HG03039 (cell line): Measurements from ENCODE around the gene KCNT2.
"Not testable (repeated sequence)": the region's sequence is repeated elsewhere in the genome, so short reads cannot be mapped to it uniquely, and the experiment has no call there.

Experiments used
- ATAC-seq: cut with Tn5 transposase; IDR thresholded peaks from one replicate; pipeline ENCODE4 v1.9.1; 2021; ENCODE audit warnings: mild to moderate bottlenecking, moderate library complexity; ENCODE audit not compliant: unreplicated experiment

The KCNT2 gene

GRCh38 chr1:196355206-196355786 lies 252.9 kb downstream of the KCNT2 start:
- ATAC-seq: no peak

GRCh38 chr1:196344453-196344852 lies 263.8 kb downstream of the KCNT2 start:
- ATAC-seq: no peak

DNA sequence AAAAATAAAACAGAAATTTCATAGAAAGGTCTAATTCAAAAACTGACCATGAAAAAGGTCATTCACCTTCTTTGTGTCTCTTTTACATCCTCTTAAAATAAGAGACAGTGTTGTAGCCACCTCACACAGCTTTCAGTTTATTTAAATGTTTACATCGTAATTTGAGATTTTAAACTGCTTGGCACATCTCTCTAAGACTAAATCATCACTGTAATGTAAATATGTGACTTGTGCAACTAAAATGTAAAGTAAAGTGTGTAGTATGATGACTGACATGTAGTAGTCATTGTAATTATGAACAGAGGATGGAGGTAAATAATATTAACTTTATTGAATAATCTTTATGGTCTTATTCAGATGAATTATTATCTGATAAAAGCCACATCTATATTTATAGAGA lies 283.9 kb downstream of the KCNT2 start:
- ATAC-seq: no peak

DNA sequence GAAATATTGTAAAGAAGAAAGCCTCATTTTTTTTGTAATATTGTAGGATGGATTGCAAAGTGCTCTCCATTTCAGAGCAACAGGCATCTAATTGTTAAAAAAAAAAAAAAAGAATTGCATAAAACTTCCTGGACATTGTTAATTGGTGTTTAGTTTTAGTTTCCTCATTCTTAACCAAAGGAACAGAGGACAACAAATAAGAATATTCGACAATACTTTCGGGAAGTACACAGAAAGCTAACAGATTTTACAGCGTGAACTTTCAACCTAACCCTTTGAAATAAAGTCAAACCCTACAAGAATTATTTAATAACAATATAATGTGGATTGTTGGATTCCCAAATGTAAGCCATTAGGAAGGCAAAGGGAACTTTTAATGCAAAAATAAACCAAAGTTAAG lies 284.4 kb downstream of the KCNT2 start:
- no peak for ATAC-seq

GRCh38 chr1:196319301-196319700 lies 288.9 kb downstream of the KCNT2 start:
- ATAC-seq: no peak

DNA sequence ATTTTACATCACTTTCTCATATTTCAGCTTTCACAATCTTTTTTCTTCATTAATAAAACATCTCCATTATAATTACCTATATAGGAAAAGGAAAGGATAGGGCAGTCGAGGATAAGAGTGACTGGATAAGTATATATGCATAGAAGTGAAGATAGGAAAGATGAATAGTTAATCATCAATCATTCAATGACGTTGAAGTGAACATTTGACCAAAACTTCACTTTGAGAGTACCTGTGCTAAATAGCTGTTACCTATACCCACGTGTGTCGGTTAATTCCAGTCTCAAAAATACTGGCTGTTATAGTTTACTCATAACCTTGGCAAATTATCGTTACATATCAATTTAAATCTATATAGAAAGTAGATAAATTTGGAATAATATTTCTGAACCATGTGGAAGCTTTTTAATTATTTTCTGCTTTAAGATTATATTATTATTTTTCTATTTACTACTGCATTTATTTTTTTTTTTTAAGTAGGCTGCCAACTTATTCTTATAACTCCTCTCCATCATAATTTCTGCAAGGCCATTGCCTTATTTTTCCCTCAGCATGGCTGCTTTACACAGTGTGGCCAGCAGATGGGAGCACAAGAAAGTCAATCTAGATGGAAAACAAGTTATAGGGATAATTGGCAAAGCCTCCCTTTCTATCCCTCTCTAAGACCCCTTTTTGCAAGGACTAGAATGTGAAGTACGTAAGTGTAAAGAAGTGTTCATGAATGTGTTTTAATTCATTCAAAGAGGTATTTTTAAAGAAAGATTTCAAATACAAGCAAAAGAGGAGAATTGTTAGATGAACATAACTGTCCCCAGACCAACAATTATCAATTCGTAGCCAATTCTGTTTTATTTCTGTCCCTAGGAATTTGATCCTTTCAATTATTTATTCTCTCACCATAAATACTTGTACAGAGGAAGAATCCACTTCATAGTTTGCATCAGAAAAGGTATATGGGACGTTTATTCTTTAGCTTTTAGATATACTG lies 290.4 kb downstream of the KCNT2 start:
- ATAC-seq: no peak

GRCh38 chr1:196312739-196313138 lies 295.5 kb downstream of the KCNT2 start:
- no peak for ATAC-seq

GRCh38 chr1:196309386-196309785 lies 298.9 kb downstream of the KCNT2 start:
- ATAC-seq: no peak

DNA sequence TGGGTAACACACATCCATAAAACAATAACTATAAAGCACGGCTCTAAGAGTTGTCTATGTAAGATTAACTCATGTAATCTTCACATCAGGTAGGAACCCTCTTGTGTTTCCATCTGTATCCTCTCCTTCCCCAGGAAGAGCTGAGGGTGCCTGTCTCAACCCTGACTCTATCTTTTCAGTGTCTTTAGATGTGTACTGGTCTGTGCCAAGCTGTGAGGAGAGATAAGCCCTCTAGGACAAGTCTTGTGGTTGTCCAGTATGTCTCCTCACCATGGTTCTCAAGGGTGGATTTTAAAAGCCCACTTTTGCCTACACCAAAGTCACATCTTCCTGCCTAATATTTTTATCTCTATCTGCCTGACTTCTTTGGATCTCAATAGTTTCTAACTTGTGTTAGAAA lies 300.1 kb downstream of the KCNT2 start:
- no peak for ATAC-seq

GRCh38 chr1:196306421-196306820 lies 301.8 kb downstream of the KCNT2 start:
- ATAC-seq: no peak

DNA sequence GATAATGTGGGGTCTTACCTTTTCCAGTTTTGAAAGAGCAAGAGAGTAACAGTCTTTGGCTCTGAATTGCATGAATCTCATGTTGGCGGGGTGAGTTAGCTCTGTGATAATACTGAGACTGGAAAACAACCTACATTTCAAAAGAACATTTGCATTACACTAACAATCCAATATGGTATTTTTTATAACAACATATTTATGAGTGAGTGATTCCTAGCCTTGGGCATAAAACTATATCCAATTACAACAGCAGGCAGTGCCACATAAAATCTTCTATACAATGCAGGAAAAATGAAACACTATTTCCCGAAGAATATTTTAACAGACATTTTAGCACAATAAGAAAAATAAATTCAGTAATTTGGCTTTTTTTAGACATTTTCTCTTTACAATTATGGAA lies 303.0 kb downstream of the KCNT2 start:
- ATAC-seq: no peak

GRCh38 chr1:196302981-196303380 lies 305.3 kb downstream of the KCNT2 start:
- ATAC-seq: no peak

DNA sequence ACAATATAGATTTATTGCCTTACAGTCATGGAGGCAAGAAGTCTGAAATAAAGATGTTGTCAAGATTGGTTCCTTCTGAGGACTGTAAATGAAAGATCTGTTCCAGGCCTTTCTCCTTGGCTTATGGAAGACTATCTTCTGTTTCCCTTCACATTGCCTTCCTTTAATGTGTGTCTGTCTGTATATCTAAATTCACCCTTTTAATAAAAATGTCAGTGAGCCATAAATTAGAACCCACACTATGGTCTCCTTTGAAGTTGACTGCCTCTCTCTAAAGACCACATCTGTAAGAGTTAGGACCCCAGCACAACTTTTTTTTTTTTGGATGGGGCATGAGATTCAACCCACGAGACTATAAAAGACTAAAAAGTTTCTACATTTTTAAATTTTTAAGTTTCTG lies 305.8 kb downstream of the KCNT2 start:
- ATAC-seq: no peak

GRCh38 chr1:196295766-196296165 lies 312.5 kb downstream of the KCNT2 start:
- no peak for ATAC-seq

DNA sequence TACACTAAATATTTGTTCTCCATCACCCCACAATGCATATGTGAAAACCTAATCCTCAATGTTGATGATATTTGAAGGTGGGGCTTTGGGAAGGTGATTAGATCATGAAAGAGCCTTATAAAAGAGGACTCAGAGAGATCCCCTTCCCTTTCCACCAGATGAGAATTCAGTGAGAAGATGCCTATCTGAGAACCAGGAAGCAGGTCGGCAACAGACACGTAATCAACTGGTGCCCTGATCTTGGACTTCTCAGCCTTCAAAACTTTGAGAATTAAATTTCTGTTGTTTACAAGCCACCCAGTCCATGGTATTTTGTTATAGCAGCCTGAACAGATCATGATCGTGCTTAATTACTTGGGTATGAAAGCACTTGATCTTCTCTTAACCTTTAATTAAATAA lies 329.4 kb downstream of the KCNT2 start:
- ATAC-seq: no peak

- no peak for ATAC-seq
These were observed 330.4 kb downstream of the KCNT2 start for GRCh38 chr1:196277860-196278259.

- no peak for ATAC-seq
These were observed 336.9 kb downstream of the KCNT2 start for GRCh38 chr1:196271212-196271947.

DNA sequence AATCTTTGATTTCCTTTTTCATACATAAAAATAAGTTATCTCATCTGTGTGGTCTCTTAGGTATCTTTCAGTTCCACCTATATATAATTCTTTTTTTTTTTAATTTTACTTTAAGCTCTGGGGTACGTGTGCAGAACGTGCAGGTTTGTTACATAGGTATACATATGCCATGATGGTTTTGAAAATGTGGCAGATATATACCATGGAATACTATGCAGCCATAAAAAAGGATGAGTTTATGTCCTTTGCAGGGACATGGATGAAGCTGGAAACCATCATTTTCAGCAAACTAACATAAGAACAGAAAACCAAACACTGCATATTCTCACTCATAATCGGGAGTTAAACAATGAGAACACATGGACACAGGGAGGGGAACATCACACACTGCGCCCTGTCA lies 345.2 kb downstream of the KCNT2 start:
- ATAC-seq: not testable (repeated sequence)

DNA sequence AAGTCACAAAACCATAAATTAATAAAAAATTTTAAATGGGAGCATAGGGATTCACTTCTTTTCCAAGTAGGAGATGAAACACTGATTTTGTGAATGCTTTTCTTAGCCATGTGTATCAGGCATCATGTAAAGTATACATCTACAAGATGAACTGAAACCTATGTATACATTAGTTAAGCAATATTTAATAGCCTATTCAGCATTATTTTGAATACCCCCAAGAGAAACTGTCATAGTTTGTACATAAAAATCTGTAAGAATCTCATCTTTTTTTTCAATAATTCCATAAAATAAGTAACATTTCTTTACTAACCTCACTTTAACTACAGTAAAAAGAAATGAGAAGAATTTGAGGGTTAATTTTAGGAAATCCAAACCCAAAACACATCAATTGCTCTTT lies 348.0 kb downstream of the KCNT2 start:
- no peak for ATAC-seq

DNA sequence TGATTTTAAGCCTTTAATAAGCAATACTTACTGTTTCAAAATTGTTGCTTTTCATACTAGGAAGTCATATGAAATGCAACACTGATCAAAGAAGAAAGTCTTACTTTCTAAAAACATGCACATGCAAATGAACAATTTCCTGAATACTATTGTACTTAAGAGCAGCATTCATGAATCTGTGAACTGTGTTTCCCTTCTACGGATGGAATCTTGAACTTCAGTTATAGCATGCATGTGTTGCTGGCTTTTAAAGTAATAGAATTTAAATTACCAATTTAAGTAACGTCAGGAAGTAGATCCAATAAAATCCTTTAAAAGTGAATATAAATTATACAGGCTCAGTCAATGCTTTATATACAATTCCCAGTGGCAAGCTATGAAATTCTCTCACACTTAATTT lies 348.9 kb downstream of the KCNT2 start:
- ATAC-seq: no peak

GRCh38 chr1:196255762-196256161 lies 352.5 kb downstream of the KCNT2 start:
- ATAC-seq: no peak

DNA sequence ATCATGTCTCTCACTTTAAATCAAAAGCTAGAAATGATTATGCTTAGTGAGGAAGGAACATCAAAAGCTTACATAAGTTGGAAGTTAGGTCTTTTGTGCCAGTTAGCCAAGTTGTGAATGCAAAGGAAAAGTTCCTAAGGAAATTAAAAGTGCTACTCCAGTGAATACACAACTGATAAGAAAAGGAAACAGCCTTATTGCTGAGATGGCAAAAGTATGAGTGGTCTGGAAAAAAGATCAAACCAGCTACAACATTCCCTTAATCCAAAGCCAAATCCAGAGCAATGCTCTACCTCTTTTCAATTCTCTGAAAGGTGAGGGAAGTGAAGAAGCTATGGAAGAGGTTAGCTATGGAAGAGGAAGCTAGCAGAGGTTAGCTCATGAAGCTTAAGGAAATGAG lies 378.7 kb downstream of the KCNT2 start:
- ATAC-seq: no peak
